Mesendoderm (in vitro differentiated cells): ENCODE results near the gene CCDC74B. TPM values are rescaled to one million over a fixed set of nuclear protein-coding genes. Genes with fewer than 3 reads are reported as not detected.
"Not testable (repeated sequence)": the region's sequence is repeated elsewhere in the genome, so short reads cannot be mapped to it uniquely, and the experiment has no call there.

Experiments used
- DNase-seq: peaks from one replicate; pipeline ENCODE4 v3.0.0; 2013
- H2AK5ac ChIP-seq: 2 replicates; pipeline ENCODE4 v1.6.1; 2013; ENCODE audit warnings: low read length, inconsistent platforms
- H2BK120ac ChIP-seq: 2 replicates; pipeline ENCODE4 v1.6.1; 2013; ENCODE audit warnings: low read depth, mild to moderate bottlenecking, low read length, moderate library complexity, mixed read lengths
- H2BK15ac ChIP-seq: replicated peaks from 2 replicates; pipeline ENCODE4 v1.6.1; 2013; ENCODE audit warnings: low read depth, mild to moderate bottlenecking, moderate library complexity
- H2BK5ac ChIP-seq: 2 replicates; pipeline ENCODE4 v1.6.1; 2013; ENCODE audit warnings: low read length, inconsistent platforms
- H3K18ac ChIP-seq: 2 replicates; pipeline ENCODE4 v1.6.1; 2013; ENCODE audit warnings: mild to moderate bottlenecking, low read length, mixed read lengths
- H3K23ac ChIP-seq: one replicate; pipeline ENCODE4 v1.6.1; 2013; ENCODE audit warnings: low read length
- H3K27ac ChIP-seq: 2 replicates; pipeline ENCODE4 v1.5.1; 2013; ENCODE audit warnings: low read depth, mild to moderate bottlenecking, inconsistent platforms, low read length, moderate library complexity
- H3K27me3 ChIP-seq: 2 replicates; pipeline ENCODE4 v1.6.1; 2013; ENCODE audit warnings: low read length, control low read depth, mild to moderate bottlenecking, inconsistent platforms; ENCODE audit not compliant: insufficient read depth, poor library complexity
- H3K36me3 ChIP-seq: 2 replicates; pipeline ENCODE4 v1.6.1; 2013; ENCODE audit warnings: low read length, inconsistent platforms; ENCODE audit not compliant: control insufficient read depth, insufficient read depth
- H3K4ac ChIP-seq: one replicate; pipeline ENCODE4 v1.6.1; 2013; ENCODE audit warnings: low read depth, mild to moderate bottlenecking, low read length, moderate library complexity
- H3K4me1 ChIP-seq: 2 replicates; pipeline ENCODE4 v1.6.1; 2013; ENCODE audit warnings: low read depth, low read length, inconsistent platforms; ENCODE audit not compliant: control insufficient read depth
- H3K4me2 ChIP-seq: 2 replicates; pipeline ENCODE4 v1.6.1; 2013; ENCODE audit warnings: low read length
- H3K4me3 ChIP-seq: 2 replicates; pipeline ENCODE4 v1.5.1; 2013; ENCODE audit warnings: mild to moderate bottlenecking, low read length
- H3K56ac ChIP-seq: one replicate; pipeline ENCODE4 v1.6.1; 2013; ENCODE audit warnings: low read length
- H3K79me1 ChIP-seq: 2 replicates; pipeline ENCODE4 v1.6.1; 2013; ENCODE audit warnings: low read length, inconsistent platforms
- H3K79me2 ChIP-seq: 2 replicates; pipeline ENCODE4 v1.6.1; 2013; ENCODE audit warnings: mild to moderate bottlenecking, low read length; ENCODE audit not compliant: control insufficient read depth, insufficient read depth
- H3K9ac ChIP-seq: 2 replicates; pipeline ENCODE4 v1.6.1; 2013; ENCODE audit warnings: low read length, inconsistent platforms
- H4K5ac ChIP-seq: one replicate; pipeline ENCODE4 v1.6.1; 2013; ENCODE audit warnings: low read length
- H4K8ac ChIP-seq: one replicate; pipeline ENCODE4 v1.6.1; 2013; ENCODE audit warnings: low read depth, mild to moderate bottlenecking, control low read depth, low read length, moderate library complexity
- WGBS: extraction: QIAGEN DNeasy Blood & Tissue Kit; methylation state at CpG from one replicate; pipeline ENCODE4 v1.1.7; 2013; ENCODE audit warnings: low lambda C conversion rate, missing lambda C conversion rate; ENCODE audit not compliant: insufficient coverage; ENCODE audit errors: extremely low coverage; 5-methylcytosine and 5-hydroxymethylcytosine counted together
- small RNA-seq: library from polyadenylated mRNA; stranded (forward); fragments of <200 nt; extraction: miRNeasy Mini kit (QIAGEN cat#:217004); gene quantifications from one replicate; pipeline ENCODE3, GENCODE V24; 2013; ENCODE audit not compliant: insufficient read depth

Gene CCDC74B

GRCh38 chr2:130128464-130128863 lies 16.4 kb downstream of the CCDC74B start:
- H3K4me3 ChIP-seq, H3K18ac ChIP-seq, H2BK120ac ChIP-seq, H3K79me1 ChIP-seq, H2BK5ac ChIP-seq, H3K23ac ChIP-seq, H4K5ac ChIP-seq, DNase-seq, H3K79me2 ChIP-seq, H3K4me1 ChIP-seq, H3K9ac ChIP-seq, H3K4me2 ChIP-seq, H4K8ac ChIP-seq, H2BK15ac ChIP-seq, H3K56ac ChIP-seq, H3K27me3 ChIP-seq, H3K36me3 ChIP-seq, H3K4ac ChIP-seq, H2AK5ac ChIP-seq, H3K27ac ChIP-seq: not testable (repeated sequence)
- no CpG with 5 or more reads among the region's 14 CpGs for WGBS

DNA sequence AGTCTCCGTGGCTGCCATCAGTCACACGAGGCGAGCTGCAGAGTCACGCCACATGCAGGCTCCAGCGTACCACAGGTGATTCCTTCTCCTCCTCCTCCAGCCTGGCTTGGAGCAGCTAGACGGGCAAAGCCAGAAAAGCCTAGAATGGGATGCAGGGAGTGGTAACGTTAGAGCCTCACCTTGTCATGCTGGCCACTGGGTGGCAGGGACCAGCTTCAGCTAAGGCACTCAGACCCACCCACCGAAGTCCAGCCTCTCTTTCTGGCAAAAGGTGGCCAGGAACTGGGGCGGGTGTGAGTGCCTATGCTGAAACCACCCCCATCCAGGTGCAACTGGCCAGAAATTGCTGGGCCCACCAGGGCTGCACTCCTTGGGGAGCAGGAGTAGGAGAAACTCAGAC lies 17.2 kb downstream of the CCDC74B start:
- not testable (repeated sequence) for H2AK5ac ChIP-seq, H4K5ac ChIP-seq, H4K8ac ChIP-seq, H3K79me1 ChIP-seq, H3K4me2 ChIP-seq, H3K4ac ChIP-seq, H3K23ac ChIP-seq, H2BK15ac ChIP-seq, H3K4me3 ChIP-seq, H3K4me1 ChIP-seq, H3K18ac ChIP-seq, H3K79me2 ChIP-seq, H3K27ac ChIP-seq, H3K9ac ChIP-seq, DNase-seq, H3K27me3 ChIP-seq, H3K56ac ChIP-seq, H2BK120ac ChIP-seq, H3K36me3 ChIP-seq, H2BK5ac ChIP-seq
- WGBS = no CpG with 5 or more reads among the region's 9 CpGs

GRCh38 chr2:130120924-130121323 lies 24.0 kb downstream of the CCDC74B start:
- not testable (repeated sequence) for H3K56ac ChIP-seq, H4K8ac ChIP-seq, H2AK5ac ChIP-seq, H3K79me2 ChIP-seq, H3K4ac ChIP-seq, H3K4me1 ChIP-seq, H3K36me3 ChIP-seq, H3K4me2 ChIP-seq, H3K23ac ChIP-seq, DNase-seq, H4K5ac ChIP-seq, H2BK5ac ChIP-seq, H2BK15ac ChIP-seq, H3K27me3 ChIP-seq, H3K18ac ChIP-seq, H3K9ac ChIP-seq, H3K27ac ChIP-seq, H2BK120ac ChIP-seq, H3K79me1 ChIP-seq, H3K4me3 ChIP-seq
- WGBS = no CpG with 5 or more reads among the region's 45 CpGs

- H3K79me2 ChIP-seq = not testable (repeated sequence)
These were observed 42.1 kb downstream of the CCDC74B start for GRCh38 chr2:130102597-130103363.

More at GRCh38 chr2:130102597-130103363, 42.1 kb downstream of the CCDC74B start:
- not testable (repeated sequence) for H3K36me3 ChIP-seq, H2BK120ac ChIP-seq, H3K4me3 ChIP-seq, H3K27ac ChIP-seq, H3K9ac ChIP-seq, H4K5ac ChIP-seq, H3K4ac ChIP-seq, H2BK5ac ChIP-seq, H2BK15ac ChIP-seq, H3K23ac ChIP-seq, DNase-seq, H4K8ac ChIP-seq, H3K4me2 ChIP-seq, H3K27me3 ChIP-seq, H3K4me1 ChIP-seq, H2AK5ac ChIP-seq, H3K79me1 ChIP-seq, H3K56ac ChIP-seq, H3K18ac ChIP-seq
- no CpG with 5 or more reads among the region's 8 CpGs for WGBS

Small RNA genes lying within 50 kb of the gene (small RNA-seq; reads per million reads assigned to genes)
- not detected for gene RNU6-1049P
